GM23338 (cell line): Measurements from ENCODE around the gene ANKRD11. TPM values are rescaled to one million over a fixed set of nuclear protein-coding genes. Genes with fewer than 3 reads are reported as not detected.

Source experiments
- ATAC-seq: fragments of 200-7000 bp; cut with Tn5 transposase; 3 replicates; pipeline ENCODE4 v1.9.1; 2020
- DNase-seq: peaks from one replicate; pipeline ENCODE4 v3.0.0-alpha.2; 2015; ENCODE audit warnings: low spot score
- H2AFZ ChIP-seq: fragments of 200-600 bp; sonication (generic); 2 replicates; pipeline ENCODE4 v1.8.0; 2016; ENCODE audit warnings: antibody characterized with exemption, mild to moderate bottlenecking, moderate library complexity
- H3F3A ChIP-seq: fragments of 200-600 bp; sonication (generic); replicated peaks from 2 replicates; pipeline ENCODE4 v1.8.0; 2017; ENCODE audit warnings: antibody characterized with exemption, mixed run types, low read depth
- H3K27ac ChIP-seq: fragments of 200-600 bp; sonication (generic); 2 replicates; pipeline ENCODE4 v1.6.1; 2016; ENCODE audit warnings: low read depth
- H3K27me3 ChIP-seq: fragments of 200-600 bp; sonication (generic); 2 replicates; pipeline ENCODE4 v1.8.0; 2016; ENCODE audit warnings: mild to moderate bottlenecking, mixed run types, moderate library complexity; ENCODE audit not compliant: insufficient read depth
- H3K36me3 ChIP-seq: fragments of 200-600 bp; sonication (generic); 2 replicates; pipeline ENCODE4 v1.8.0; 2016; ENCODE audit warnings: mild to moderate bottlenecking; ENCODE audit not compliant: insufficient read depth
- H3K4me1 ChIP-seq: fragments of 200-600 bp; sonication (generic); 2 replicates; pipeline ENCODE4 v1.8.0; 2016; ENCODE audit warnings: mild to moderate bottlenecking, moderate library complexity; ENCODE audit not compliant: insufficient read depth
- H3K4me2 ChIP-seq: fragments of 200-600 bp; sonication (generic); 2 replicates; pipeline ENCODE4 v1.7.1; 2017; ENCODE audit warnings: mixed run types
- H3K4me3 ChIP-seq: fragments of 200-600 bp; sonication (generic); 2 replicates; pipeline ENCODE4 v1.6.1; 2016; ENCODE audit warnings: mixed run types
- H3K79me2 ChIP-seq: fragments of 200-600 bp; sonication (generic); replicated peaks from 2 replicates; pipeline ENCODE4 v1.8.0; 2017; ENCODE audit warnings: mild to moderate bottlenecking; ENCODE audit not compliant: insufficient read depth
- H3K9me2 ChIP-seq: fragments of 200-600 bp; sonication (generic); 2 replicates; pipeline ENCODE4 v1.8.0; 2017; ENCODE audit not compliant: insufficient read depth
- H4K20me1 ChIP-seq: fragments of 200-600 bp; sonication (generic); replicated peaks from 2 replicates; pipeline ENCODE4 v1.8.0; 2017; ENCODE audit warnings: mild to moderate bottlenecking; ENCODE audit not compliant: insufficient read depth
- H3K27ac Mint-ChIP-seq: 2 replicates; pipeline ENCODE4 v1.8.0; 2020; ENCODE audit warnings: inconsistent platforms, mild to moderate bottlenecking, moderate library complexity, mixed read lengths
- H3K27me3 Mint-ChIP-seq: 3 replicates; pipeline ENCODE4 v1.8.0; 2022; ENCODE audit warnings: low read depth, mild to moderate bottlenecking, moderate library complexity, mixed read lengths, inconsistent platforms; ENCODE audit not compliant: insufficient read depth, poor library complexity
- H3K36me3 Mint-ChIP-seq: 3 replicates; pipeline ENCODE4 v1.8.0; 2021; ENCODE audit warnings: low read depth, mild to moderate bottlenecking, inconsistent platforms, moderate library complexity, mixed read lengths
- H3K4me1 Mint-ChIP-seq: 3 replicates; pipeline ENCODE4 v1.8.0; 2020; ENCODE audit warnings: mild to moderate bottlenecking, inconsistent platforms, mixed read lengths
- H3K4me3 Mint-ChIP-seq: 3 replicates; pipeline ENCODE4 v1.8.0; 2021; ENCODE audit warnings: moderate library complexity, mild to moderate bottlenecking, inconsistent platforms, mixed read lengths
- H3K9me3 Mint-ChIP-seq: 3 replicates; pipeline ENCODE4 v1.8.0; 2020; ENCODE audit warnings: moderate library complexity, mild to moderate bottlenecking, inconsistent platforms, mixed read lengths
- CREB1 ChIP-seq: fragments of 250-450 bp; sonication (Bioruptor Pico); IDR thresholded peaks from 2 replicates; pipeline ENCODE4 v1.5.0; 2020; ENCODE audit warnings: low read depth, mild to moderate bottlenecking, moderate library complexity
- EZH2 ChIP-seq: fragments of 200-600 bp; sonication (generic); IDR thresholded peaks from one replicate; pipeline ENCODE4 v1.8.0; 2017; ENCODE audit warnings: antibody characterized with exemption, mild to moderate bottlenecking, low read depth; ENCODE audit not compliant: unreplicated experiment
- EZH2phosphoT487 ChIP-seq: fragments of 200-600 bp; sonication (generic); IDR thresholded peaks from one replicate; pipeline ENCODE4 v1.8.1; 2018; ENCODE audit warnings: antibody characterized with exemption; ENCODE audit not compliant: unreplicated experiment
- NANOG ChIP-seq: IDR thresholded peaks from 2 replicates; pipeline ENCODE4 v1.6.1; 2016; ENCODE audit warnings: antibody characterized with exemption, borderline replicate concordance
- POLR2AphosphoS5 ChIP-seq: IDR thresholded peaks from 2 replicates; pipeline ENCODE4 v1.6.1; 2016; ENCODE audit warnings: antibody characterized with exemption, low read depth
- ZNF114 ChIP-seq: fragments of 250-450 bp; sonication (Bioruptor Pico); IDR thresholded peaks from 2 replicates; pipeline ENCODE4 v1.5.0; 2020; ENCODE audit warnings: mild to moderate bottlenecking, moderate library complexity
- ZNF331 ChIP-seq: fragments of 250-450 bp; sonication (Bioruptor Pico); IDR thresholded peaks from 2 replicates; pipeline ENCODE4 v1.5.0; 2020; ENCODE audit warnings: low read depth, mild to moderate bottlenecking, moderate library complexity
- polyA plus RNA-seq: library from polyadenylated mRNA; unstranded; fragments of >200 nt; fragmentation: Nextera tagmentation; extraction: Ambion mirVana; gene quantifications from 2 replicates; pipeline ENCODE4 v1.2.1, GENCODE V29; 2016
- total RNA-seq: library from RNA; depleted of rRNA; stranded (reverse); fragments of >200 nt; shearing (Covaris generic); gene quantifications from 2 replicates; pipeline ENCODE4 v1.2.3, GENCODE V29; 2014
- TF ChIP-seq, protein P1 (sequence below): IDR thresholded peaks from one replicate; pipeline ENCODE4 v1.6.1; 2018; ENCODE audit warnings: antibody characterized with exemption; ENCODE audit not compliant: unreplicated experiment
- TF ChIP-seq, protein P2 (sequence below): IDR thresholded peaks from 2 replicates; pipeline ENCODE4 v1.6.1; 2016; ENCODE audit warnings: antibody characterized with exemption
- TF ChIP-seq, protein P3 (sequence below), 2 experiments: fragments of 200-600 bp in 1 of 2; sonication (generic) in 1 of 2; conservative IDR thresholded peaks; 2 replicates each; pipeline versions ENCODE4 v1.5.1 to v1.6.1; 2016 to 2017; ENCODE audit warnings: antibody characterized with exemption in 2 of 2, low read depth in 2 of 2, mild to moderate bottlenecking in 2 of 2, moderate library complexity in 1 of 2

The ANKRD11 gene
- total and polyA plus RNA-seq, 2 experiments from 2014 or later, result 130 to 159 TPM

DNA sequence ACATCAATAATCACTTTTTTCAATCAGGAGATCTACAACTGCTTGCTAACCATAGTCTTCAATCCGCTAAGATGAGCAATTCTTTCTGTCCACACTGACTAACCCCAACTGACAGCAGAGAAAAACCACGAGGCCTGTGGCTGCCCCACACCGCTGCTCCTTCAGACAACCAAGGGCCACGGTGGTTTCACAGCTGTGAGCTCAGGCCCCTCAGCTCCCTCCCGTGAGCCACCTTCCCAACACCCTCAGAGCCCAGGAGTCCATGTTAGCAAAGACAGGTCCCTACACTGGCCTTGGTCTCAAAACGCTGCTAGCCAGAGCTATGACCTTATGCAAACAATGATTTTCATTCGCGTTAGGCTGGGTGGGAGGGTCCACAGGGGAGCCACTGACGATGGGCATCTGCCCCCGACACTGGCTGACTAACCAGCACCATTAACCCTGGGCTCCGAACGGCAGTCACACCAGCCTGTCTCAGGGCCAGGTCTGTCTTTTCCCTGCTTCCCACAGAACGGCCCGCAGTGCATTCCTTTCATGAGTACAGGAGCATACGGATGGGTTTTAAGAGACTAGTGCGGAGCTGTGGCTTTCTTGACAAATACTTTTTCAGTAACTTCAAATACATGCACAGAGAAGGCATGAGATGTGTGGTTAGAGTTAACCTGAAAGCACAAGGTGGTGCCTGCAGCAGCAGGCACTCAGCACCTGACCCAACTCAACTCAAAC lies 67.3 kb downstream of the ANKRD11 start:
- H3K4me3 Mint-ChIP-seq, result no peak overlapping the region; the same call in 2 of the 3 replicates
- Histone ChIP-seq H3K4me2 (no peak overlapping the region), H3K27ac (peak overlapping the region; percentile 39), H4K20me1 (peaks cover 89% of the 10 kb centered on the region), H3K36me3 (no peaks in the 10 kb centered on the region), H3K4me1 (peaks cover 50% of the 10 kb centered on the region), H3K79me2 (peaks cover 93% of the 10 kb centered on the region), H3K9me2 (no peaks in the 10 kb centered on the region), H2AFZ (no peak overlapping the region), H3K27me3 (no peaks in the 10 kb centered on the region), H3F3A (peaks cover 2% of the 10 kb centered on the region; the same call in 1 of the 2 replicates), H3K4me3 (no peak overlapping the region)
- no peaks in the 10 kb centered on the region for H3K9me3 Mint-ChIP-seq
- H3K36me3 Mint-ChIP-seq, result peaks cover 19% of the 10 kb centered on the region
- H3K27ac Mint-ChIP-seq, result peak overlapping the region; percentile 1
- peaks cover 59% of the 10 kb centered on the region for H3K4me1 Mint-ChIP-seq
- peak; percentile 57 for DNase-seq
- TF ChIP-seq EZH2 (no peak), ZNF114 (CRISPR knock-in tag) (no peak), POLR2AphosphoS5 (no peak), ZNF331 (CRISPR knock-in tag) (no peak), CREB1 (CRISPR knock-in tag) (no peak), NANOG (no peak)
- TF ChIP-seq, protein P1, sequence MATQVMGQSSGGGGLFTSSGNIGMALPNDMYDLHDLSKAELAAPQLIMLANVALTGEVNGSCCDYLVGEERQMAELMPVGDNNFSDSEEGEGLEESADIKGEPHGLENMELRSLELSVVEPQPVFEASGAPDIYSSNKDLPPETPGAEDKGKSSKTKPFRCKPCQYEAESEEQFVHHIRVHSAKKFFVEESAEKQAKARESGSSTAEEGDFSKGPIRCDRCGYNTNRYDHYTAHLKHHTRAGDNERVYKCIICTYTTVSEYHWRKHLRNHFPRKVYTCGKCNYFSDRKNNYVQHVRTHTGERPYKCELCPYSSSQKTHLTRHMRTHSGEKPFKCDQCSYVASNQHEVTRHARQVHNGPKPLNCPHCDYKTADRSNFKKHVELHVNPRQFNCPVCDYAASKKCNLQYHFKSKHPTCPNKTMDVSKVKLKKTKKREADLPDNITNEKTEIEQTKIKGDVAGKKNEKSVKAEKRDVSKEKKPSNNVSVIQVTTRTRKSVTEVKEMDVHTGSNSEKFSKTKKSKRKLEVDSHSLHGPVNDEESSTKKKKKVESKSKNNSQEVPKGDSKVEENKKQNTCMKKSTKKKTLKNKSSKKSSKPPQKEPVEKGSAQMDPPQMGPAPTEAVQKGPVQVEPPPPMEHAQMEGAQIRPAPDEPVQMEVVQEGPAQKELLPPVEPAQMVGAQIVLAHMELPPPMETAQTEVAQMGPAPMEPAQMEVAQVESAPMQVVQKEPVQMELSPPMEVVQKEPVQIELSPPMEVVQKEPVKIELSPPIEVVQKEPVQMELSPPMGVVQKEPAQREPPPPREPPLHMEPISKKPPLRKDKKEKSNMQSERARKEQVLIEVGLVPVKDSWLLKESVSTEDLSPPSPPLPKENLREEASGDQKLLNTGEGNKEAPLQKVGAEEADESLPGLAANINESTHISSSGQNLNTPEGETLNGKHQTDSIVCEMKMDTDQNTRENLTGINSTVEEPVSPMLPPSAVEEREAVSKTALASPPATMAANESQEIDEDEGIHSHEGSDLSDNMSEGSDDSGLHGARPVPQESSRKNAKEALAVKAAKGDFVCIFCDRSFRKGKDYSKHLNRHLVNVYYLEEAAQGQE, result no peak
- TF ChIP-seq, protein P2, sequence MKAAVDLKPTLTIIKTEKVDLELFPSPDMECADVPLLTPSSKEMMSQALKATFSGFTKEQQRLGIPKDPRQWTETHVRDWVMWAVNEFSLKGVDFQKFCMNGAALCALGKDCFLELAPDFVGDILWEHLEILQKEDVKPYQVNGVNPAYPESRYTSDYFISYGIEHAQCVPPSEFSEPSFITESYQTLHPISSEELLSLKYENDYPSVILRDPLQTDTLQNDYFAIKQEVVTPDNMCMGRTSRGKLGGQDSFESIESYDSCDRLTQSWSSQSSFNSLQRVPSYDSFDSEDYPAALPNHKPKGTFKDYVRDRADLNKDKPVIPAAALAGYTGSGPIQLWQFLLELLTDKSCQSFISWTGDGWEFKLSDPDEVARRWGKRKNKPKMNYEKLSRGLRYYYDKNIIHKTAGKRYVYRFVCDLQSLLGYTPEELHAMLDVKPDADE, result no peak
- peak; percentile 56 for ATAC-seq
- peaks cover 9% of the 10 kb centered on the region for H3K27me3 Mint-ChIP-seq

DNA sequence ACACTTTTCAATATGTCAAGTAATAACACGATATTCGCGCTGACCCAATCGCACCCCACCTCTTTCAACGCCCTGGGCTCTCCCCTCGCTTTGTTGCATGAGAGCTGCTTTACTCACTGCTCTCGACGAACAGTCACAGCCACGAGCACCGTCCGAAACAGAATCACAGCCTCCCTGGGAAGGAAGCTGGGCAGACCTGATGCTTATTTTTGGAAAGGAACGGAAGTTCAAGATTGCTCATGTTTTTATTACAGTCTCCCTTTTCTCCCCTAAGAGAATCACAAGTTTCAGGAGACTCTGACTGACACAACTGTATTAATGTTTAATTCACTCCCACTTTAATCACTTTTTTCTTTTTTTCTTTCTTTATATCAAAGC lies 67.8 kb downstream of the ANKRD11 start:
- DNase-seq, result no peak
- TF ChIP-seq ZNF331 (CRISPR knock-in tag) (no peak), EZH2phosphoT487 (no peak), CREB1 (CRISPR knock-in tag) (no peak), EZH2 (no peak), NANOG (no peak)
- TF ChIP-seq, protein P2, result no peak
- TF ChIP-seq, protein P3, sequence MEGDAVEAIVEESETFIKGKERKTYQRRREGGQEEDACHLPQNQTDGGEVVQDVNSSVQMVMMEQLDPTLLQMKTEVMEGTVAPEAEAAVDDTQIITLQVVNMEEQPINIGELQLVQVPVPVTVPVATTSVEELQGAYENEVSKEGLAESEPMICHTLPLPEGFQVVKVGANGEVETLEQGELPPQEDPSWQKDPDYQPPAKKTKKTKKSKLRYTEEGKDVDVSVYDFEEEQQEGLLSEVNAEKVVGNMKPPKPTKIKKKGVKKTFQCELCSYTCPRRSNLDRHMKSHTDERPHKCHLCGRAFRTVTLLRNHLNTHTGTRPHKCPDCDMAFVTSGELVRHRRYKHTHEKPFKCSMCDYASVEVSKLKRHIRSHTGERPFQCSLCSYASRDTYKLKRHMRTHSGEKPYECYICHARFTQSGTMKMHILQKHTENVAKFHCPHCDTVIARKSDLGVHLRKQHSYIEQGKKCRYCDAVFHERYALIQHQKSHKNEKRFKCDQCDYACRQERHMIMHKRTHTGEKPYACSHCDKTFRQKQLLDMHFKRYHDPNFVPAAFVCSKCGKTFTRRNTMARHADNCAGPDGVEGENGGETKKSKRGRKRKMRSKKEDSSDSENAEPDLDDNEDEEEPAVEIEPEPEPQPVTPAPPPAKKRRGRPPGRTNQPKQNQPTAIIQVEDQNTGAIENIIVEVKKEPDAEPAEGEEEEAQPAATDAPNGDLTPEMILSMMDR (conservative IDR thresholded peaks at IDR 0.05; ENCODE audit: low read depth in 2 of 2), result no peak
- TF ChIP-seq, protein P1, result no peak

More for the DNA sequence above, 67.8 kb downstream of the ANKRD11 start:
- H3K79me2 ChIP-seq, result peaks cover 93% of the 10 kb centered on the region
- H3K4me2 ChIP-seq, result no peak overlapping the region
- no peak overlapping the region for H3K4me3 ChIP-seq
- Mint-ChIP-seq H3K27ac (peak overlapping the region; percentile 1; the same call in 1 of the 2 replicates), H3K9me3 (no peaks in the 10 kb centered on the region), H3K4me3 (no peak overlapping the region; the same call in 2 of the 3 replicates), H3K27me3 (peaks cover 9% of the 10 kb centered on the region), H3K4me1 (peaks cover 62% of the 10 kb centered on the region), H3K36me3 (peaks cover 23% of the 10 kb centered on the region)
- H3K27ac ChIP-seq, result peak overlapping the region; percentile 39
- no peaks in the 10 kb centered on the region for H3K36me3 ChIP-seq
- H3K27me3 ChIP-seq, result no peaks in the 10 kb centered on the region
- H4K20me1 ChIP-seq, result peaks cover 89% of the 10 kb centered on the region
- peaks cover 2% of the 10 kb centered on the region; the same call in 1 of the 2 replicates for H3F3A ChIP-seq
- no peak overlapping the region for H2AFZ ChIP-seq
- H3K4me1 ChIP-seq, result peaks cover 53% of the 10 kb centered on the region
- no peak for ATAC-seq
- H3K9me2 ChIP-seq, result no peaks in the 10 kb centered on the region
